ENCODE measurements around the gene C13orf46.
A peak's percentile ranks its signal among the peaks of the same experiment; 100 is the strongest.
"Not testable (repeated sequence)": the region's sequence is repeated elsewhere in the genome, so short reads cannot be mapped to it uniquely, and the experiment has no call there.

Gene C13orf46

DNA sequence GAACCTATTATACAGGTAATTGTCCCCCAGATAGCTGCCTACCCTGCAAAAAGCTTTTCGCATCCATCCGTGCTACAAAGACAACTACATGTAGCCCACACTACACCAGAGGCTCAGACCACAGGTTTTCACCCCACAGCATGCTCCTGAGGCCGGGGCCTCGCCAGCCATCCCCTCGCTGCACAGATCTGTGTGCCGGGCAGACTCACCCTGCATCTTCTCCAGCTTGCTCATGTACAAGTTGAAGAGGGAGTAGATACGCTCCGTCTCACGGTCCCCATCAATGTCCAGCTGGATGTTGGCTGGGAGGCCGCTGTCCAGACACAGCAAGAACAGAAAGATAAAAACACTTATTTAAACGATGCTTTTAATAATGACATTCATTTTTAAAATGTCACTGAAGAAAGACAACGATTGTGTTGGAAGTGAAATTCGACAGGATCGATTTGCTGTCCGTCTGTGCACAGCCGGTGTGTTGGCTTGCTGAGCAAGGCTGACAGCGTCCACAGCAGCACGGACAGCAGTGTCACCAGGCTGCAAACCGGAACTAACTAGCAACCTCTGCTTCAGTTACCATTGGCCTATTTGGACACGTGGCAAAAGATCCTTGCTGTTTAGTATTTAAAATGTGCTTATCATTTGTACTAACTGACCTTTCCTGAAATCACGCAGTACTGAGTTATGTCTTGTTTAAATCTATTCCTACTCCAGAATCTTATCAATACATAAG lies 18.6 kb upstream of the C13orf46 start:
- no peak for TF ChIP-seq ARNT (IDR thresholded peaks at IDR 0.05)
- DNase-seq (ENCODE audit: extremely low spot score) = no peak
- ChIA-PET POLR2A (no interaction called here), CTCF (no interaction called here)

DNA sequence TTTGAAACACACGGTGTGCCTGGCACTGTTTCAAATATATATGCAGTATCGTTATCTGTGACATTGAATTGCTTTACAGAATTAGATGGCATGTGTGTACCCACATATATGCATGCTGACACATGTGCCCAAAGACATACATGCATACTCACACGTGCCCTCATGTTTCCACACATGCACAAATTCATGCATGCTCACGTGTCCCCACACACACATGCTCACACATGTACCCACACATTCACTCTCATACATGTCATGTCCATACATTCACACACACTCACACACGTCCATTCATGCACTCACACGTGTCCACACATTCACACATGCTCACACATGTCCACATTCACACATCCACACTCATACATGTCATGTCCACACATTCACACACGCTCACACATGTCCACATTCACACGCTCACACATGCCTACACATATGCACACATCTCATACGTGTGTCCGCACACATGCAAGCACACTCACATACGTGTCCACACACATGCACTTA lies 17.9 kb upstream of the C13orf46 start:
- DNase-seq (ENCODE audit: extremely low spot score) = no peak
- ChIA-PET CTCF (no interaction called here), POLR2A (no interaction called here)
- TF ChIP-seq FOXA1 (IDR thresholded peaks at IDR 0.05) (no peak), NFRKB (IDR thresholded peaks at IDR 0.05) (no peak), CTBP1 (IDR thresholded peaks at IDR 0.05; ENCODE audit: borderline replicate concordance) (no peak), SUZ12 (IDR thresholded peaks at IDR 0.05) (no peak), LEF1 (IDR thresholded peaks at IDR 0.05; ENCODE audit: borderline replicate concordance) (no peak), FOXM1 (IDR thresholded peaks at IDR 0.05; ENCODE audit: borderline replicate concordance) (no peak), ELF4 (IDR thresholded peaks at IDR 0.05) (no peak), ZNF384 (IDR thresholded peaks at IDR 0.05) (no peak), L3MBTL2 (conservative IDR thresholded peaks at IDR 0.05) (no peak), HDGF (IDR thresholded peaks at IDR 0.05; ENCODE audit: borderline replicate concordance) (no peak), ARNT (IDR thresholded peaks at IDR 0.05) (no peak), BHLHE40 (IDR thresholded peaks at IDR 0.05; ENCODE audit: borderline replicate concordance) (no peak), FOXK2 (IDR thresholded peaks at IDR 0.05) (no peak)
- TF ChIP-seq, protein P1, sequence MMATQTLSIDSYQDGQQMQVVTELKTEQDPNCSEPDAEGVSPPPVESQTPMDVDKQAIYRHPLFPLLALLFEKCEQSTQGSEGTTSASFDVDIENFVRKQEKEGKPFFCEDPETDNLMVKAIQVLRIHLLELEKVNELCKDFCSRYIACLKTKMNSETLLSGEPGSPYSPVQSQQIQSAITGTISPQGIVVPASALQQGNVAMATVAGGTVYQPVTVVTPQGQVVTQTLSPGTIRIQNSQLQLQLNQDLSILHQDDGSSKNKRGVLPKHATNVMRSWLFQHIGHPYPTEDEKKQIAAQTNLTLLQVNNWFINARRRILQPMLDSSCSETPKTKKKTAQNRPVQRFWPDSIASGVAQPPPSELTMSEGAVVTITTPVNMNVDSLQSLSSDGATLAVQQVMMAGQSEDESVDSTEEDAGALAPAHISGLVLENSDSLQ (IDR thresholded peaks at IDR 0.05) = no peak

DNA sequence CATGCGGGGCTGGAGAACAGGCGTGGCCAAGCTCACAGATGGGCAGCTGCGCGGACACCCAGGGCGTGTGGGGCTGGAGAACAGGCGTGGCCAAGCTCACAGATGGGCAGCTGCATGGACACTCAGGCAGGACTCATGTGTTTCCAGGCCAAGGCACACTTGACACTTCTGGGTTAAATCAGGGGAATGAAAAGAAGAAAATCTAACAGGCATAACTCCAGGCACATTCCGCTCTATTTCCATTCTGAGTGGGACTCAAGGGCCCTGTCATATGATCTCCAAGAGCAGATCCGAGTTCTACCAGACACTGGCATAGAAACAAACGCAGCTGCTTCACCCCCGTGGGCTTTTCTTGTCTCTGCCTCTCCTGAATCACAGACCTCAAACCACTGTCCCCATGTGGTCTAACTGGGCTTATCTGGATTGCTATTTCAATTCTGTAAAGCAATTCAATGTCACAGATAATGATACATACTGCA lies 17.4 kb upstream of the C13orf46 start:
- TF ChIP-seq BHLHE40 (IDR thresholded peaks at IDR 0.05; ENCODE audit: borderline replicate concordance) (no peak), FOXA1 (IDR thresholded peaks at IDR 0.05) (no peak), FOXK2 (IDR thresholded peaks at IDR 0.05) (no peak), SP1 (IDR thresholded peaks at IDR 0.05) (no peak), L3MBTL2 (conservative IDR thresholded peaks at IDR 0.05) (no peak), SUZ12 (IDR thresholded peaks at IDR 0.05) (no peak), CTBP1 (IDR thresholded peaks at IDR 0.05; ENCODE audit: borderline replicate concordance) (no peak), TARDBP (IDR thresholded peaks at IDR 0.05) (no peak), FOXM1 (IDR thresholded peaks at IDR 0.05; ENCODE audit: borderline replicate concordance) (no peak), ZNF384 (IDR thresholded peaks at IDR 0.05) (no peak), LEF1 (IDR thresholded peaks at IDR 0.05; ENCODE audit: borderline replicate concordance) (no peak), ELF4 (IDR thresholded peaks at IDR 0.05) (no peak)
- TF ChIP-seq, protein P1 (IDR thresholded peaks at IDR 0.05) = no peak
- no peak for DNase-seq (ENCODE audit: extremely low spot score)
- CTCF ChIA-PET = no interaction called here
- POLR2A ChIA-PET = no interaction called here

DNA sequence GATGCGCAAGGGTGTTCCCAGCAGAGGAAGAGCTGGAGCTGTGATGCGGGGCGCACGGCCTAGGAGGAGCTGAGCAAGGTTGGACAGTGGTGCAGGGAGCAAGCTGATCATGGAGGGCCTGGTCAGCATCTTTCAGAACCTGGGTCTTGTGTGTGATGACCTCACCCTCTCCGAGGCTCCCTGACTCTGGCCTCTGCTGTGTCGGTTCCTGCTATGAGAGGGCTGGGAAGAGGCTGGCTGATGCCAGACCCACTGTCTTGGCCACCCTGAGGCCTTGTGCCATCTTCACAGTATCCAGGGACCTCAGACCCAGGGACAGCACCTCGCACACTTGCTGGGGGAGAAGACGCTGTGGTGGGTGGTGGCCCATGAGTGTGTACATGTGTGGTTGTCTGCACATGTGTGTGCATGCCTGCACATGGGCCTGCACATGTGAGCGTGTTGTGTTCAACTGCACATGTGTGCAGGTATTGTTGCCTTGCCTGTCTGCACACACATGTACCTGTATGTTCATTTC lies 16.5 kb upstream of the C13orf46 start:
- CTCF ChIA-PET = no interaction called here
- TF ChIP-seq TARDBP (IDR thresholded peaks at IDR 0.05) (no peak), ELF4 (IDR thresholded peaks at IDR 0.05) (no peak), NFRKB (IDR thresholded peaks at IDR 0.05) (no peak), ARNT (IDR thresholded peaks at IDR 0.05) (no peak), FOXK2 (IDR thresholded peaks at IDR 0.05) (no peak), FOXA1 (IDR thresholded peaks at IDR 0.05) (no peak)
- TF ChIP-seq, protein P1 (IDR thresholded peaks at IDR 0.05) = no peak
- no peak for DNase-seq (ENCODE audit: extremely low spot score)
- POLR2A ChIA-PET = no interaction called here

DNA sequence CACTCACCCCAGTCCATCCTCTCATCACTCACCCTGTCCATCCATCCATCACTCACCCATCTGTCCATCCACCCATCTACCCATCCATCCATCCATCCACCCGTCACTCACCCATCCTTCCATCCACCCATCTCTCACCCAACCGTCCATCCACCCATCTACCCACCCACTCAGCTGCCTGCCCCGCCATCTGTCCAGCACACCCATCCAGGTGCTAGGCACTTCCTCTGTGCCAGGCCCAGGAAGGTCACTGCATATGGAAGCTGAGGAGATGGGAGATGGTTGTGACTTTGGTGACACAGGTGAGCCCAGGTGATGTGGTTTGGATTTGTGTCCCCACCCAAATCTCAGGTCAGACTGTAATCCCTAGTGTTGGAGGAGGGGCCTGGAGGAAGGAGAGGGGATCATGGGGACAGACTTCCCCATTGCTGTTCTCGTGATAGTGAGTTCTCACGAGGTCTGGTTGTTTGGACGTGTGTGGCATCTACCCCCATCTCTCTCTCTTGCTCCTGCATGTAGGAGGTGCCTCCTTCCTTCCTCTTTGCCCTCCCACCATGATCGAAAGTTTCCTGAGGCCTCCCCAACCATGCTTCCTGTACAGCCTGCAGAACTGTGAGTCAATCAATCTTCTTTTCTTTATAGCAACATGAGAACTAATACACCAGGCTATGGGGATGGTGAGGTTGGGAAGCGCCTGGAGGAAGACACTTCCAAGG lies 15.9 kb upstream of the C13orf46 start:
- POLR2A ChIA-PET = no interaction called here
- no peak for TF ChIP-seq LEF1 (IDR thresholded peaks at IDR 0.05; ENCODE audit: borderline replicate concordance)
- no peak for TF ChIP-seq NFRKB (IDR thresholded peaks at IDR 0.05)
- no peak for TF ChIP-seq CTBP1 (IDR thresholded peaks at IDR 0.05; ENCODE audit: borderline replicate concordance)
- TF ChIP-seq, protein P1 (IDR thresholded peaks at IDR 0.05) = no peak
- no peak for TF ChIP-seq ELF4 (IDR thresholded peaks at IDR 0.05)
- TF ChIP-seq FOXK2 (IDR thresholded peaks at IDR 0.05) = no peak
- CTCF ChIA-PET = no interaction called here
- DNase-seq (ENCODE audit: extremely low spot score) = no peak

DNA sequence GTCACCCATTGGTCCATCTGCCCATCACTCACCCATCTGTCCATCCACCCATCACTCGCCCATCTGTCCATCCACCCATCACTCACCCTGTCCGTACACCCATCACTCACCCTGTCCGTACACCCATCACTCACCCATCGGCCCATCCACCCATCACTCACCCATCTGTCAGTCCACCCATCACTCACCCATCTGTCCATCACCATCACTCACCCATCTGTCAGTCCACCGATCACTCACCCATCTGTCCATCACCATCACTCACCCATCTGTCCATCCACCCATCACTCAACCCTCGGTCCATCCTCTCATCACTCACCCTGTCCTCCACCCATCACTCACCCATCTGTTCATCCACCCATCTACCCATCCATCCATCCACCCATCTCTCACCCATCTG lies 15.0 kb upstream of the C13orf46 start:
- CTCF ChIA-PET; POLR2A ChIA-PET; DNase-seq (ENCODE audit: extremely low spot score): not testable (repeated sequence)
- TF ChIP-seq, protein P1 (IDR thresholded peaks at IDR 0.05) = peak; percentile 27; the same call in 1 of the 2 replicates

Data from HEK293T (cell line).